Tibial nerve (tissue), 4 donors: ENCODE results near the gene COG5. TPM values are rescaled to one million over a fixed set of nuclear protein-coding genes. Genes with fewer than 3 reads are reported as not detected.
"Not testable (repeated sequence)": the region's sequence is repeated elsewhere in the genome, so short reads cannot be mapped to it uniquely, and the experiment has no call there.

ENCODE experiments used
- DNase-seq, 2 donors: peaks; one replicate each; pipeline ENCODE4 v3.0.0-alpha.2; 2019; ENCODE audit warnings: low spot score in 2 of 2
- H3K27ac ChIP-seq, 4 donors: fragments of 200-600 bp; sonication (generic) in 3 of 4; one replicate each; pipeline ENCODE4 v1.5.1; 2017 to 2019; ENCODE audit warnings: mild to moderate bottlenecking in 1 of 4
- H3K27me3 ChIP-seq, 2 donors: fragments of 200-600 bp; sonication (generic) in 1 of 2; one replicate each; pipeline versions ENCODE4 v1.5.1 to v1.6.0; 2017 to 2019
- H3K36me3 ChIP-seq, 3 donors: fragments of 200-600 bp; sonication (generic); one replicate each; pipeline ENCODE4 v1.5.1; 2018 to 2019
- H3K4me1 ChIP-seq, 4 donors: fragments of 200-600 bp; sonication (generic) in 3 of 4; one replicate each; pipeline ENCODE4 v1.5.1; 2017 to 2019
- H3K4me3 ChIP-seq, 4 donors: fragments of 200-600 bp; sonication (generic) in 3 of 4; one replicate each; pipeline ENCODE4 v1.5.1; 2017 to 2019; ENCODE audit warnings: mild to moderate bottlenecking in 1 of 4, moderate library complexity in 1 of 4
- H3K9me3 ChIP-seq, 4 donors: fragments of 200-600 bp; sonication (generic) in 3 of 4; one replicate each; pipeline ENCODE4 v1.5.1; 2017 to 2019
- EP300 ChIP-seq, 2 donors: sonication (generic); formaldehyde crosslinking; IDR thresholded peaks; one replicate each; pipeline ENCODE4 v1.6.1; 2017; ENCODE audit warnings: antibody characterized with exemption in 2 of 2, mild to moderate bottlenecking in 1 of 2
- POLR2A ChIP-seq, 2 donors: fragments of 450-650 bp; IDR thresholded peaks; one replicate each; pipeline ENCODE4 v1.6.1; 2017; ENCODE audit warnings: antibody characterized with exemption in 2 of 2, mild to moderate bottlenecking in 2 of 2, moderate library complexity in 2 of 2
- WGBS, 2 donors: methylation state at CpG; one replicate each; pipeline ENCODE4 v1.1.5; 2018; 5-methylcytosine and 5-hydroxymethylcytosine counted together
- total RNA-seq, 4 donors: library from RNA; depleted of rRNA; stranded (reverse); fragments of >200 nt; gene quantifications; one replicate each; pipeline ENCODE4 v1.1.0, GENCODE V29; 2016
- TF ChIP-seq, protein P1 (sequence below), 5 experiments: fragments of 200-600 bp in 3 of 5; fragments of 450-650 bp in 2 of 5; sonication (generic) in 3 of 5; IDR thresholded peaks; one replicate each; pipeline ENCODE4 v1.5.1; 2016 to 2019; ENCODE audit warnings: antibody characterized with exemption in 5 of 5, mild to moderate bottlenecking in 3 of 5, moderate library complexity in 2 of 5

The COG5 gene
- total RNA-seq, 4 donors from 2014 or later, result 26.7 to 35.7 (median 32.6) TPM

DNA sequence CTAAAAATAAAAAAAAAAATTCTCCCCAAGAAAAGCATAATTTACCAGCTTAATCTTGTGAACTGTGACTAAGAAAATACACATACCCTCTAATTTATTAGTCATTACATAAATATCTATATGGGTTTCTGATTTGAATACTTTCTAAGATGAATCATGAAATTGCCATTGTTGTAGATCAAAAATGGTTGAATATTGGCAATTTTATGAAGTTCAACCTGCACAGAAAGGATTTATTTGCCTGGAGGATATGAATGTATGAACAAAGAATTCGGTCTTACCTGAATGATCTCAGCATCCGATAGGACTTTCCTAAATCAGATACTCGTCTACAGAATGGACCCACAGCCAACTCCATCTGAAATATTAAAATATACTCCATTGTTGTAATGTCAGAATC, 333.4 kb downstream of the COG5 start:
- peaks cover 0 to 25% (median 0%) of the 10 kb centered on the region in 3 donors for H3K36me3 ChIP-seq
- WGBS, 2 donors, result 95% methylated on average over 3 of the region's 3 CpGs
- no peaks in the 10 kb centered on the region for H3K4me1 ChIP-seq
- TF ChIP-seq, protein P1, sequence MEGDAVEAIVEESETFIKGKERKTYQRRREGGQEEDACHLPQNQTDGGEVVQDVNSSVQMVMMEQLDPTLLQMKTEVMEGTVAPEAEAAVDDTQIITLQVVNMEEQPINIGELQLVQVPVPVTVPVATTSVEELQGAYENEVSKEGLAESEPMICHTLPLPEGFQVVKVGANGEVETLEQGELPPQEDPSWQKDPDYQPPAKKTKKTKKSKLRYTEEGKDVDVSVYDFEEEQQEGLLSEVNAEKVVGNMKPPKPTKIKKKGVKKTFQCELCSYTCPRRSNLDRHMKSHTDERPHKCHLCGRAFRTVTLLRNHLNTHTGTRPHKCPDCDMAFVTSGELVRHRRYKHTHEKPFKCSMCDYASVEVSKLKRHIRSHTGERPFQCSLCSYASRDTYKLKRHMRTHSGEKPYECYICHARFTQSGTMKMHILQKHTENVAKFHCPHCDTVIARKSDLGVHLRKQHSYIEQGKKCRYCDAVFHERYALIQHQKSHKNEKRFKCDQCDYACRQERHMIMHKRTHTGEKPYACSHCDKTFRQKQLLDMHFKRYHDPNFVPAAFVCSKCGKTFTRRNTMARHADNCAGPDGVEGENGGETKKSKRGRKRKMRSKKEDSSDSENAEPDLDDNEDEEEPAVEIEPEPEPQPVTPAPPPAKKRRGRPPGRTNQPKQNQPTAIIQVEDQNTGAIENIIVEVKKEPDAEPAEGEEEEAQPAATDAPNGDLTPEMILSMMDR (IDR thresholded peaks at IDR 0.05), result no peak
- no peak for TF ChIP-seq POLR2A (IDR thresholded peaks at IDR 0.05)
- no peak for TF ChIP-seq EP300 (IDR thresholded peaks at IDR 0.05)
- no peaks in the 10 kb centered on the region for H3K9me3 ChIP-seq
- no peak for DNase-seq
- no peak overlapping the region for H3K4me3 ChIP-seq
- no peaks in the 10 kb centered on the region for H3K27me3 ChIP-seq
- H3K27ac ChIP-seq, result no peak overlapping the region

DNA sequence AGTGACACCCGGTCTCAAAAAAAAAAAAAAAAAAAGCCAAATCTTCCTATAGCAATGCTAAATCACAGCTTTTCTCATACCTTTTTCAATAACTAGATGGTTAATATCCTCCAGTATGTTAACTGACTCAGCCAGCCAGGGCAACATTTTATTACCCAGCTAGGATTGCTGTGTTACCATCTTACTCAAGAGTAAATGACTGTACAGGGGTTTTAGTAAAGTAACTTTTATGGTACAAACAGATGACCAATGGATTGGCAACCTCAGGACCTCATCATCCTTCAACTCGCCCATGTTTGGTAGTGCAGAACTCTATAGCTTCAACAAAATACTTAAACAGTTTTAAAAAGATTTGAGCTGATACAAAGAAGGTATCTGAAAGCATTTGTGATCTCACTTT, 335.4 kb downstream of the COG5 start:
- Histone ChIP-seq H3K4me1 (no peaks in the 10 kb centered on the region), H3K27ac (no peak overlapping the region), H3K36me3 (peaks cover 0 to 22% (median 0%) of the 10 kb centered on the region in 3 donors), H3K4me3 (no peak overlapping the region), H3K9me3 (no peaks in the 10 kb centered on the region), H3K27me3 (no peaks in the 10 kb centered on the region)
- no peak for TF ChIP-seq EP300 (IDR thresholded peaks at IDR 0.05)
- TF ChIP-seq POLR2A (IDR thresholded peaks at IDR 0.05), result no peak
- TF ChIP-seq, protein P1 (IDR thresholded peaks at IDR 0.05), result no peak
- no peak for DNase-seq
- WGBS, 2 donors, result 95 to 96% methylated on average over 2 of the region's 2 CpGs

DNA sequence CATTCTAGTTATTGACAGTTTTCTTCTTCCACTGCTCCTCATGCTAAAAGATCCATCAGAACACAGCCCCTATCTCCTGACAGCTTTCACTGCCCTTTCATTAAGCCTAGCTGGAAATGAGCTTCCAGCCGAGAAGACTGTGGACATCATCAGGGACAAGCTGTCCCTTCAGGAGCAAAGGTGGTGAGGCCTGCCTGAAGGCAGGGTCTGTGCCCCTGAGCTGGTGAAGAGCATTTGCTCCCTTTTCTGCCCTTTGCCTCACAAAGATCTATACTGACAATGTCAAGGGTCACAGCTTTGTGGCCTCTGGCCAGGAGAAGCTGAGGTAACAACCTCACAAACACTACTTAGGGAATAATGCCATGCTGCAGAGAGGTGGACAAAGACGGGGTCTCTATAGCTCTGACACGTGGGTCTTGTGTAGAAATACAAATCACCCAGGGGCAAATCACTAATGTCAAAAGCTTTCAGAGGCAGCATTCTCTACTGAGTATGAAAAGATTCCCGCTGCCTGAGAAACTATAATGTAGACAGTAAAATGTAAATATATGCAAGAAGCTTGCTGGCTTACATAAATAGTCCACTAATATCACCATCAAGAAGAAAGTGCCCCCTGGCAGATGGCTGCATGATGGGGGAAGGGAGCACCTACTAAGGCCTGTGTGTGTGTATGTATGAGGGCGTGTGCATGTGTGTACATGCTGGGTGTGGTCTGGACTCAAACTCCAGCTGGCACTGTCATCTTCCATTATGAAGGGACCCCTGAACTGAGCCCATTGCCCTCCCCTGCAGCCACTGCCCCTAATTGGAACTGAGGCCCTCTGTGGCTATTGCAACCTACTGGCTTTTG, 339.1 kb downstream of the COG5 start:
- DNase-seq, result no peak
- Histone ChIP-seq H3K27ac (no peak overlapping the region), H3K4me3 (no peak overlapping the region), H3K4me1 (no peaks in the 10 kb centered on the region), H3K27me3 (no peaks in the 10 kb centered on the region), H3K9me3 (no peaks in the 10 kb centered on the region), H3K36me3 (peaks cover 0 to 46% (median 0%) of the 10 kb centered on the region in 3 donors)
- 53 to 72% methylated on average over 5 of the region's 5 CpGs for WGBS, 2 donors
- TF ChIP-seq POLR2A (IDR thresholded peaks at IDR 0.05), result no peak
- TF ChIP-seq, protein P1 (IDR thresholded peaks at IDR 0.05), result no peak
- no peak for TF ChIP-seq EP300 (IDR thresholded peaks at IDR 0.05)

DNA sequence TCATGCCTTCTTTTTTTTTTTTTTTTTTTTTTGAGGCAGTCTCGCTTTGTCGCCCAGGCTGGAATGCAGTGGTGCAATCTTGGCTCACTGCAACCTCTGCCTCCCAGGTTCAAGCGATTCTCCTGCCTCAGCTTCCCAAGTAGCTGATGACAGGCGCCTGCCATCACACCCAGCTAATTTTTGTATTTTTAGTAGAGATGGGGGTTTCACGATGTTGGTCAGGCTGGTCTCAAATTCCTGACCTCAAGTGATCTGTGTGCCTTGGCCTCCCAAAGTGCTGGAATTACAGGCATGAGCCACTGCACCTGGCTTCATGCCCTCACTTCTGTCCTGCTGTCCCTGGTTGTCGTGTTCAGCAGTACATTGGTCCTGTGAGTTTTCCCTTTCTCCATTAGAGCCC, 342.9 kb downstream of the COG5 start:
- H3K9me3 ChIP-seq, H3K27ac ChIP-seq, H3K4me3 ChIP-seq, DNase-seq, H3K4me1 ChIP-seq, H3K27me3 ChIP-seq: not testable (repeated sequence)
- 92 to 99% methylated on average over 6 of the region's 6 CpGs for WGBS, 2 donors
- H3K36me3 ChIP-seq, result peaks cover 0 to 31% (median 0%) of the 10 kb centered on the region in 3 donors

DNA sequence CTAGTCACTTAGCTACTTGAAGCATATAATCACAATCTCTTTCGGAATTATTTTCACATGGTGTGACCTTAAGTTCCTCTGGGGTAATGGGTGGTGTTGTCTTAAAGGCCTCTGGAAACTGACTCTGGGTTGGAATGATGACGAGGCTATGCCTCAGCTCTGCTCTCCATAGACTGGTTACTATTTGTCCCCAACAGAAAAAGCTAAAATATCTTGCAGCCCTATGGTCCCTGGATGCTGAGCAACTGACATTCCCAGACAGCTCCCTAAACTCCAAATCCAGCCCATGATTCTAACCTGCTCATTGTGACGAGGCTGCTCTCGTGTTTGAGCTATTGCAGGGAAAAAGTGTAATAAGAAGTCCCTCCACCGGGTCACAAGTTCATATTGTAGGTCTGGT, 343.4 kb downstream of the COG5 start:
- H3K4me3 ChIP-seq, result no peak overlapping the region
- H3K27ac ChIP-seq, result no peak overlapping the region
- peaks cover 0 to 31% (median 0%) of the 10 kb centered on the region in 3 donors for H3K36me3 ChIP-seq
- no peaks in the 10 kb centered on the region for H3K9me3 ChIP-seq
- H3K4me1 ChIP-seq, result no peaks in the 10 kb centered on the region
- TF ChIP-seq POLR2A (IDR thresholded peaks at IDR 0.05) (no peak), EP300 (IDR thresholded peaks at IDR 0.05) (no peak)
- TF ChIP-seq, protein P1 (IDR thresholded peaks at IDR 0.05), result no peak
- no peaks in the 10 kb centered on the region for H3K27me3 ChIP-seq
- DNase-seq, result no peak
- WGBS, 2 donors, result 83 to 84% methylated on average over 5 of the region's 5 CpGs
